T-helper 1 cell treated with Interleukin-12 subunit alpha and Interleukin-12 subunit beta and Interleukin-4 antibody, amounts not matched to agents 30 μg/mL and 1 μg/mL, for 36 hours (primary cell): Measurements from ENCODE around the gene USP47.

ENCODE experiments used
- H3K27ac Mint-ChIP-seq: one replicate; pipeline ENCODE4 v1.8.0; 2021; ENCODE audit warnings: mild to moderate bottlenecking, mixed read lengths
- H3K27me3 Mint-ChIP-seq: one replicate; pipeline ENCODE4 v1.8.0; 2021; ENCODE audit warnings: low read depth, mixed read lengths
- H3K36me3 Mint-ChIP-seq: one replicate; pipeline ENCODE4 v1.8.0; 2021; ENCODE audit warnings: low read depth, mixed read lengths
- H3K4me1 Mint-ChIP-seq: one replicate; pipeline ENCODE4 v1.8.0; 2021; ENCODE audit warnings: low read depth, mixed read lengths
- H3K4me3 Mint-ChIP-seq: one replicate; pipeline ENCODE4 v1.8.0; 2021; ENCODE audit warnings: mild to moderate bottlenecking, moderate library complexity, mixed read lengths
- H3K9me3 Mint-ChIP-seq: one replicate; pipeline ENCODE4 v1.8.0; 2021; ENCODE audit warnings: mixed read lengths

Gene USP47

GRCh38 chr11:12003336-12003735 lies 161.6 kb downstream of the USP47 start:
- H3K27ac Mint-ChIP-seq: no peak overlapping the region
- H3K4me1 Mint-ChIP-seq: peaks cover 7% of the 10 kb centered on the region
- peaks cover 76% of the 10 kb centered on the region for H3K27me3 Mint-ChIP-seq
- no peaks in the 10 kb centered on the region for H3K9me3 Mint-ChIP-seq
- H3K36me3 Mint-ChIP-seq: no peaks in the 10 kb centered on the region
- no peak overlapping the region for H3K4me3 Mint-ChIP-seq

GRCh38 chr11:12003815-12004214 lies 162.0 kb downstream of the USP47 start:
- Mint-ChIP-seq H3K36me3 (no peaks in the 10 kb centered on the region), H3K4me1 (peaks cover 3% of the 10 kb centered on the region), H3K9me3 (no peaks in the 10 kb centered on the region), H3K4me3 (no peak overlapping the region), H3K27ac (no peak overlapping the region), H3K27me3 (peaks cover 75% of the 10 kb centered on the region)

GRCh38 chr11:12005061-12005460 lies 163.3 kb downstream of the USP47 start:
- H3K4me3 Mint-ChIP-seq: no peak overlapping the region
- H3K4me1 Mint-ChIP-seq: peaks cover 4% of the 10 kb centered on the region
- H3K27me3 Mint-ChIP-seq: peaks cover 74% of the 10 kb centered on the region
- H3K36me3 Mint-ChIP-seq: no peaks in the 10 kb centered on the region
- H3K9me3 Mint-ChIP-seq: no peaks in the 10 kb centered on the region
- no peak overlapping the region for H3K27ac Mint-ChIP-seq

- no peak overlapping the region for H3K4me3 Mint-ChIP-seq
- no peaks in the 10 kb centered on the region for H3K9me3 Mint-ChIP-seq
- no peaks in the 10 kb centered on the region for H3K36me3 Mint-ChIP-seq
- H3K27ac Mint-ChIP-seq: no peak overlapping the region
- peaks cover 78% of the 10 kb centered on the region for H3K27me3 Mint-ChIP-seq
- peaks cover 4% of the 10 kb centered on the region for H3K4me1 Mint-ChIP-seq
Measured at GRCh38 chr11:12005476-12005875, 163.7 kb downstream of the USP47 start.

- Mint-ChIP-seq H3K27ac (no peak overlapping the region), H3K4me3 (no peak overlapping the region), H3K9me3 (no peaks in the 10 kb centered on the region)
Measured at GRCh38 chr11:12006552-12007229, 164.9 kb downstream of the USP47 start.

GRCh38 chr11:12007230-12007593 lies 165.4 kb downstream of the USP47 start:
- no peak overlapping the region for H3K4me3 Mint-ChIP-seq
- no peak overlapping the region for H3K27ac Mint-ChIP-seq
- peaks cover 4% of the 10 kb centered on the region for H3K4me1 Mint-ChIP-seq
- H3K27me3 Mint-ChIP-seq: peaks cover 90% of the 10 kb centered on the region
- no peaks in the 10 kb centered on the region for H3K9me3 Mint-ChIP-seq
- no peaks in the 10 kb centered on the region for H3K36me3 Mint-ChIP-seq

More at GRCh38 chr11:12006552-12007229, 164.9 kb downstream of the USP47 start:
- Mint-ChIP-seq H3K36me3 (no peaks in the 10 kb centered on the region), H3K4me1 (peaks cover 4% of the 10 kb centered on the region), H3K27me3 (peaks cover 89% of the 10 kb centered on the region)

- Mint-ChIP-seq H3K27ac (no peak within 1 kb of the TSS), H3K36me3 (no peaks in the 10 kb centered on the region), H3K4me3 (peak within 1 kb of the TSS; percentile 45), H3K4me1 (peaks cover 4% of the 10 kb centered on the region), H3K9me3 (no peaks in the 10 kb centered on the region), H3K27me3 (peaks cover 90% of the 10 kb centered on the region)
Measured at GRCh38 chr11:12007769-12008737, 166.3 kb downstream of the USP47 start, which contains the start of gene DKK3. Gene DKK3 (minus strand): TSS chr11:12008626. CDS start chr11:12008582, 44 bp downstream.
